Measurements from ENCODE around the gene DUSP1.
"Not testable (repeated sequence)": the region's sequence is repeated elsewhere in the genome, so short reads cannot be mapped to it uniquely, and the experiment has no call there.

The DUSP1 gene

GRCh38 chr5:172786736-172787462 is 15.9 kb upstream of the DUSP1 start:
- H3K27ac ChIP-seq (ENCODE audit: low read depth, low read length): no peak overlapping the region
- no peaks in the 10 kb centered on the region for H3K36me3 ChIP-seq (ENCODE audit: low read length)
- H4K20me1 ChIP-seq (ENCODE audit: low read depth, low read length): no peaks in the 10 kb centered on the region
- H3F3A ChIP-seq (ENCODE audit: insufficient read depth): no peaks in the 10 kb centered on the region
- H2AFZ ChIP-seq (ENCODE audit: low read depth, low read length, severe bottlenecking): no peak overlapping the region
- H3K79me2 ChIP-seq (ENCODE audit: insufficient read depth, low read length): no peaks in the 10 kb centered on the region
- H3K9me3 ChIP-seq (ENCODE audit: insufficient read depth, low read length): no peaks in the 10 kb centered on the region
- no peak overlapping the region for H3K4me3 ChIP-seq (ENCODE audit: insufficient read depth, low read length, poor library complexity, severe bottlenecking)
- H3K9ac ChIP-seq (ENCODE audit: low read length): no peak overlapping the region
- H3K27me3 ChIP-seq (ENCODE audit: low read length): no peaks in the 10 kb centered on the region
- no peak overlapping the region for H3K4me2 ChIP-seq (ENCODE audit: low read depth, low read length, poor library complexity, severe bottlenecking)
- H3K9me2 ChIP-seq (replicated peaks; ENCODE audit: insufficient read depth, low read length): no peaks in the 10 kb centered on the region
- no peak for TF ChIP-seq CTCF (IDR thresholded peaks at IDR 0.05; ENCODE audit: insufficient read depth, low read length, poor library complexity, severe bottlenecking)
- TF ChIP-seq EZH2phosphoT487 (conservative IDR thresholded peaks at IDR 0.05; ENCODE audit: low read length): no peak

- Histone ChIP-seq H3K9me2 (replicated peaks; ENCODE audit: insufficient read depth, low read length) (no peaks in the 10 kb centered on the region), H3K79me2 (ENCODE audit: insufficient read depth, low read length) (no peaks in the 10 kb centered on the region), H2AFZ (ENCODE audit: low read depth, low read length, severe bottlenecking) (no peak overlapping the region), H3K27ac (ENCODE audit: low read depth, low read length) (no peak overlapping the region), H3K9me3 (ENCODE audit: insufficient read depth, low read length) (no peaks in the 10 kb centered on the region), H3K36me3 (ENCODE audit: low read length) (no peaks in the 10 kb centered on the region), H3K4me3 (ENCODE audit: insufficient read depth, low read length, poor library complexity, severe bottlenecking) (no peak overlapping the region), H4K20me1 (ENCODE audit: low read depth, low read length) (no peaks in the 10 kb centered on the region), H3F3A (ENCODE audit: insufficient read depth) (no peaks in the 10 kb centered on the region), H3K9ac (ENCODE audit: low read length) (no peak overlapping the region), H3K27me3 (ENCODE audit: low read length) (no peaks in the 10 kb centered on the region), H3K4me2 (ENCODE audit: low read depth, low read length, poor library complexity, severe bottlenecking) (no peak overlapping the region)
- TF ChIP-seq CTCF (IDR thresholded peaks at IDR 0.05; ENCODE audit: insufficient read depth, low read length, poor library complexity, severe bottlenecking): no peak
These were observed 14.6 kb upstream of the DUSP1 start for GRCh38 chr5:172785429-172786088.

- H3K4me2 ChIP-seq (ENCODE audit: low read depth, low read length, poor library complexity, severe bottlenecking); H3K9me3 ChIP-seq (ENCODE audit: insufficient read depth, low read length); H3K27me3 ChIP-seq (ENCODE audit: low read length); H3K4me3 ChIP-seq (ENCODE audit: insufficient read depth, low read length, poor library complexity, severe bottlenecking); H2AFZ ChIP-seq (ENCODE audit: low read depth, low read length, severe bottlenecking); H3K36me3 ChIP-seq (ENCODE audit: low read length); H3K9me2 ChIP-seq (replicated peaks; ENCODE audit: insufficient read depth, low read length); H3K79me2 ChIP-seq (ENCODE audit: insufficient read depth, low read length); H3K9ac ChIP-seq (ENCODE audit: low read length); H4K20me1 ChIP-seq (ENCODE audit: low read depth, low read length); H3K27ac ChIP-seq (ENCODE audit: low read depth, low read length); H3F3A ChIP-seq (ENCODE audit: insufficient read depth): not testable (repeated sequence)
These were observed 13.2 kb upstream of the DUSP1 start for GRCh38 chr5:172784162-172784561.

- not testable (repeated sequence) for H3K27me3 ChIP-seq (ENCODE audit: low read length); H3K9me2 ChIP-seq (replicated peaks; ENCODE audit: insufficient read depth, low read length); H3K79me2 ChIP-seq (ENCODE audit: insufficient read depth, low read length); H2AFZ ChIP-seq (ENCODE audit: low read depth, low read length, severe bottlenecking); H3K36me3 ChIP-seq (ENCODE audit: low read length); H3K4me2 ChIP-seq (ENCODE audit: low read depth, low read length, poor library complexity, severe bottlenecking); H3K9ac ChIP-seq (ENCODE audit: low read length); H3K27ac ChIP-seq (ENCODE audit: low read depth, low read length); H3F3A ChIP-seq (ENCODE audit: insufficient read depth); H3K4me3 ChIP-seq (ENCODE audit: insufficient read depth, low read length, poor library complexity, severe bottlenecking); H4K20me1 ChIP-seq (ENCODE audit: low read depth, low read length); H3K9me3 ChIP-seq (ENCODE audit: insufficient read depth, low read length)
These were observed 12.3 kb upstream of the DUSP1 start for GRCh38 chr5:172783319-172783718.

Measured in SU-DHL-6 (cell line).